ENCODE data around the gene KIFC3. TPM values are rescaled to one million over a fixed set of nuclear protein-coding genes. Genes with fewer than 3 reads are reported as not detected.
"Not testable (repeated sequence)": the region's sequence is repeated elsewhere in the genome, so short reads cannot be mapped to it uniquely, and the experiment has no call there.

KIFC3 gene
- total RNA-seq, 1 donor: 5.8 TPM

DNA sequence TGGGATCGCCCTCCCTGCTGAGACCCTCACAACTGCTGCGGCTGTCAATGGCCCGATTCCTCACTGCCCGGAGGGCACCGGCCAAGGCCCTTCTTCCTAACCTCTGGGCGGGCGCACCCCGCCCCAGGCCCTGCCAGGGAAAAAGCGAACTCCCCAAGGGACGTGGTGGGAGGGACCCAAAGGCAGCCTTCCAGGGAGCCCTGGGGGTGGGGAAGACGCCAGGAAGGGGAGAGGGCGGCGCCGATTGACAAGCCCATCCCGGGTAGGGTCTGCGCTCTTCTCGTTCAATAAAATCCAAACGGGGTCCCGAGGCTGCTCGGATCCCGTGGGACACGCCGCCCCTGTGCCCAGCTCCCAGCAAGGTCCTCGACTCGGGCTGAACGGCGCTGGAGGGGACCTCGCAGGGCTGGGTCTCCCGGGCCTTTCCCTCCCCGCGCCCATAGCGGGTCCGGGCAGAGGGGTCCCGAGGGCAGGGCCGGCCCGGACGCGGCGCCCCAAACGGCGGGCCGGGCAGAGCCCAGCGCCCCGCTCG is 416 bp downstream of the KIFC3 start:
- peaks cover 26% of the 10 kb centered on the region for H3K27me3 ChIP-seq (ENCODE audit: insufficient read depth, low read length)
- peaks cover 39% of the 10 kb centered on the region for H3K4me1 ChIP-seq (ENCODE audit: insufficient read depth, low read length)
- H3K9me3 ChIP-seq (ENCODE audit: low read depth, low read length): no peaks in the 10 kb centered on the region
- H3K4me3 ChIP-seq (ENCODE audit: low read length): peak overlapping the region; percentile 13

DNA sequence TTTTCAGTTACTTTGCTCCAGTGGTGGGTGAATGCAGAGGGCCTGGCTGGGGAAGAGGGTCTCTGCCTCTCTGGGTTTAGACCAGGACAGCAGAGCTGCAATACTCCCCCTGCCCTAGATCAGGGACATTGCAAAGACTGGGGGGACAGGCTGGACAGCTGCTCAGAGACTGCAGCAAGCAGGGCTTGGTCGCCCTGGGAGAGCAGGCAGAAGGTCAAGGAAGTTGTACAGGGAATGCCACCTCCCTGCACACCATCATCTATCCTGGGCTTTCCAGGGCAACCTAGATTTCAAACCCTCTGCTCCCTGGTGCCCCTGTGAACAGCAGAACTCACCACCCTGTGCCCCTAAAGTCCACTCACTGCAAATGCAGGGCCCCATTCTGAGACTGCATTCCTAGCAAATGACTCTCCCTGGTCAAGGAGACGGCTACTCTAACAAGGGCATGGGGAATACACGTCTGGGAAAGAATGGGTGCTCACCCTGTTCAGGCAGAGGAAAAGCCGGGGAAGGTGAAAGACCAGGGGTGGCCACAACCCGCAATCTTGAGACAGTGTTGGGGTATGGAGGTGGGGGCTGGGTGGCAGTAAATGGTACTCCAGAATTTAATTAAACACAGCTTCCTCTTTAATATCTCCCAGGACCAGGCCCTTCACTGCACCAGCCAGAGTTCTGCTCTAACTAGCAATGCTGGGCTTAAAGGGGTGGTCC is 1.0 kb downstream of the KIFC3 start:
- no peak overlapping the region for H3K4me3 ChIP-seq (ENCODE audit: low read length)
- H3K4me1 ChIP-seq (ENCODE audit: insufficient read depth, low read length): peaks cover 39% of the 10 kb centered on the region
- H3K9me3 ChIP-seq (ENCODE audit: low read depth, low read length): no peaks in the 10 kb centered on the region
- H3K27me3 ChIP-seq (ENCODE audit: insufficient read depth, low read length): peaks cover 26% of the 10 kb centered on the region

DNA sequence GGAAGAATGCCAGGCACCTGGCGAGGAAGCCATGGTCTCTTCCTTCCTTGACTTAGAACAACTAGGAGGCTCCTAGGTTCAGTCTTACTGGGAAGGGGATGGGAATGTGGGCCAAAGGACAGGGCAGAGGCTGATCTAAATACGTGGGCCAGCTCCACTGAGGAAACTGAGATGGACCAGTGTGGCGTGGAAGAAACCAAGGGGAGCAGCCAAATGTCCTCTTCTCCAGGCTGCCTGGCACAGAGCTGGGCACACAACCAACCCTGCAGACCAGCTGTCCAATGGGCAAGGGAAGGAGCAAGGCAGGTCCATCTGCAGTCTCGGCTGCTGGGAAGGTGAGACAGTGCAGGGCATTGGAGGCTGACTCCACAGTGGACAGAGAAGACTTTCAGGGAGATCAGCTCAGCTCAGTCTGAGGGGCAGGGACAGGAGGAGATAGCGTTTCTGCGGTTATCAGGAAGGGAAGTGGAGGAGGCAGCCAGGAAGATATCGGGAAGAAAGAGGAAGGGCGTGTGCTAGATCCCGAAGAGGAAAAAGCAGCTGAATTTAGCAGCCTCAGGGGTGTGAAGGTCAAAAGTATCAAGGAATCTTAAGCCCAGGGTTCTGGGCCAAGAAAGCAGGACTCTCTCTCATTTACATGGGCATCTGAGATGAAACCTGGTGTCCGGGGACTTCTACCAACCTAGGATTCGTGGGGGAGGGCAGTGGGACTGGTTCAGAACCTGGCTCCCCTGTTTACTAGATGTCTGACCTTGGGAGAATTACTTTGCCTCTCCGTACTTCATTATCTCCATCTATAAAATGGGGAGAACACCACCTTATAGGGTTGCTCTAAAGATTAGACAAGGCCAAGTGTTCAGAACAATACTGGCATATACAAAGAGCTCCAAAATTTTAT is 1.8 kb downstream of the KIFC3 start:
- H3K4me3 ChIP-seq (ENCODE audit: low read length): no peak overlapping the region
- H3K27me3 ChIP-seq (ENCODE audit: insufficient read depth, low read length): peaks cover 26% of the 10 kb centered on the region
- peaks cover 39% of the 10 kb centered on the region for H3K4me1 ChIP-seq (ENCODE audit: insufficient read depth, low read length)
- H3K9me3 ChIP-seq (ENCODE audit: low read depth, low read length): no peaks in the 10 kb centered on the region

DNA sequence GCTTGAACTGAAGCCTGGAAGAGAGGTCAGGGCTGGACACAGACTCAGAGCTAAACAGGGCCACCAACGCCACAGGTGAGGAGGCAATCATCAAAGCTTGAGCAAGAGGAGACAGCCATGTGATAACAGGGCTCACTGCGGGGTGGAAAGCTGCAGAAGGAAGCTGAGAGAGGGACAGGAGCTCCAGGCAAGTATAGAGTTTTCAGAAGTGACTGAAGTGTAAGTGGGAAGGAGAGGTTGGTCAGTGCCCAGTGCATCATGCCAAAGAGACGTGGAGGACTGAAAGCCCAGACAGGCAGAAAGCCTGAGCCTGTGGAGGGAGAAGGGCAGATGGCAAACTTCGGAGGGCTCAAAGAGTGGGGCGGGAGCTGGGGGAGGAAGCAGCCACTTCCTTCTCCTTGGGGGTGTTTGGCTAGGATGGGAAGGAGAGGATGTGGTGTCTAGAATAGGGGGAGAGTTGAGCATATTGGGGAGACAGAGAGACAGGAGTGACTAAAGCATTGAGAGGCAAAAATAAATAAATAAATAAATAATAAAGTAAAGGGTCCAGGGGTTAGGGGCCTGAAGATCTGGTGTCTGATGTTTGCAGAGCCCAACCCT is 2.6 kb downstream of the KIFC3 start:
- H3K4me1 ChIP-seq (ENCODE audit: insufficient read depth, low read length): peaks cover 39% of the 10 kb centered on the region
- H3K4me3 ChIP-seq (ENCODE audit: low read length): no peak overlapping the region
- peaks cover 26% of the 10 kb centered on the region for H3K27me3 ChIP-seq (ENCODE audit: insufficient read depth, low read length)
- H3K9me3 ChIP-seq (ENCODE audit: low read depth, low read length): no peaks in the 10 kb centered on the region

DNA sequence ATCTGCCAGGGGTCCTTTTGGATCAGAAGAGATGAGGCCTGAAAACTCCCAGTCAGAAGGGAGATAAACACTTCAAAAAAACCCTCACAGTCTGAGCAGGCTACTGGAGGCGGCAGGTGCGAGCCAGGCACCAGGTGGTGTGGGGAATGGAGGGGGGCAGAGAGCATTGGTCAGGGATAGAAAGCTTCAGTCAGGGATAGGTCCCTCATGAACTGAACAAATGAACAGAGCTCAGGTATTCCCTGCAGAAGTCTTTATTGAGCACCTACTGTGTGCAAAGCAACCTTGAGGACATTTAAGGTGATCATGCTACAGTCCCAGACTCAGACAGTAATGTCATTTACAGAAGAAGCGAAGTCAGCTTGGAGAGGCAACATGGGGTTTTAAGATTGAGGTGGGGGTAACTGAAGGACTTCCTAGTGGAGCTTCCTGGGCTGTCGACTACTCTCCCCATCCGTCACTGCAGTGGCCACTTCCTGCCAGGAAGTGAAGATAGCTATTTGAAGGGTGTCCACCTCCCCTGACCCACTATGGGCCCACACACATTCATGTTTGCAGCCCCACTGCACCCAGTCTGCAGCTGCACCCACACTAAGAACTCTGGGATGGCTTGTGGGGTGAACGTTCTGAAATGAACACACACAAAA is 3.2 kb downstream of the KIFC3 start:
- peaks cover 26% of the 10 kb centered on the region for H3K27me3 ChIP-seq (ENCODE audit: insufficient read depth, low read length)
- peaks cover 39% of the 10 kb centered on the region for H3K4me1 ChIP-seq (ENCODE audit: insufficient read depth, low read length)
- H3K9me3 ChIP-seq (ENCODE audit: low read depth, low read length): no peaks in the 10 kb centered on the region
- H3K4me3 ChIP-seq (ENCODE audit: low read length): no peak overlapping the region

DNA sequence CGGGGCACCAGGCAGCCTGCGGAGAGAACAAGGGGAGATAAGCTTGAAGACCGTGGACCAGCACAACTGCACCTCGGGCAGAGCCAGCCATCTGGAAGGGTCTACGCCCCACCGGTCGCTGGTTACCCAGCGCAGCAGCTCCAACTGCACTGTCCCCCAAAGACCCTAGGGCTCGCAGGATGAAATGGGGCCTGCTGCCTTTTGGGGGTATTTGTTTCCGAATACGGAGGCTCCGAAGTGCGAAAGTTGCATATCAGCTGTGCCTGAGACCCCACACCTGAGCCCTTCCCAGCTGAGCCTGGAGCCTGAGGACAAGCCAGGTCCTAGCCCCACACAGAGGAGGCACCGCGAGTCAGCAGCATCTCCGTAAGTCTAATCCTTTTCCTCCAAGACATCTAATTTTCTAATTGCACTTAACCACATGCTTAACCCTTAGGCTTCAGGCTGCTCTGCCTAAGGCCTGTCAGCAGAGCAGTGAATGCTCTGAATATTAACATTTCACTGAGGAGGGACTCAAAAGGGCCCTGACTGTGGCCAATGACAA is 4.0 kb downstream of the KIFC3 start:
- Histone ChIP-seq H3K4me3 (ENCODE audit: low read length) (no peak overlapping the region), H3K9me3 (ENCODE audit: low read depth, low read length) (no peaks in the 10 kb centered on the region), H3K27me3 (ENCODE audit: insufficient read depth, low read length) (peaks cover 21% of the 10 kb centered on the region)

DNA sequence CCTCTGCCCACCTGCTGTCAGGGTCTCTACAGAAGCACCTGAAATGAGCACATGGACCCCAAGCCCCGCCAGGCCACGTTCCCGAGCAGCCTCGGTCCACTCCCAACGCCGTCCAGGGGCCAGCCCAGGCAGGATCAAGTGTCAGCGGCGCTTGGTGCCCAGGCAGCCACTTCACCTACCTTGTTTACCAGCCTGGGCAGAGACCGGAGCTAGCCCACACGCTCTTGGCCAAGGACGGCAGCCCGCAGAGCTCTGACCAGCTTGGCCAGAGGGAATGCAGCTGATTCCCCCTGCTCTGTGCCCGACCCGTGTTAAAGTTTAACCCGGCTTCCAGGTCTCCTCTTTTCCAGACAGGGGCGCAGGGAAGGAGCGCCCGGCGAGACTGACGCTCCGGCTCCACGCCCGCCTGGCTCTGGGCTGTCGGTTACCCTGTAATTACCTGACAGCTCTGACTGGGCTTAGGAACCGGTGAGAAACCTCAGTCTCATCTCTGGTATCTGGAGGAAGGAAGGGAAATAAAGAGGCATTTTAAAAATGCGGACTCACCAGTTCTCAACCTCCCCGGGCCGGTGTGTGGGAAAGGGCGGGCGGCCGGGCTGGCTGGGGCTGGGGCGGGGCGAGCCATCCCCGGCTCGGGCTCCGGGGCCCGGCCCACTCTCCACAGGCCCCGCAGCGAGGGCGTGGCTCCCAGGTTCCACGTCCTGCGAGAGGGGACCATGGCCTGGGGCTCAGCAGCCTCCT is 4.6 kb downstream of the KIFC3 start:
- peaks cover 16% of the 10 kb centered on the region for H3K27me3 ChIP-seq (ENCODE audit: insufficient read depth, low read length)
- no peaks in the 10 kb centered on the region for H3K9me3 ChIP-seq (ENCODE audit: low read depth, low read length)
- H3K4me3 ChIP-seq (ENCODE audit: low read length): no peak overlapping the region
- H3K4me1 ChIP-seq (ENCODE audit: insufficient read depth, low read length): peaks cover 33% of the 10 kb centered on the region

More for the DNA sequence above, 4.0 kb downstream of the KIFC3 start:
- H3K4me1 ChIP-seq (ENCODE audit: insufficient read depth, low read length): peaks cover 39% of the 10 kb centered on the region

DNA sequence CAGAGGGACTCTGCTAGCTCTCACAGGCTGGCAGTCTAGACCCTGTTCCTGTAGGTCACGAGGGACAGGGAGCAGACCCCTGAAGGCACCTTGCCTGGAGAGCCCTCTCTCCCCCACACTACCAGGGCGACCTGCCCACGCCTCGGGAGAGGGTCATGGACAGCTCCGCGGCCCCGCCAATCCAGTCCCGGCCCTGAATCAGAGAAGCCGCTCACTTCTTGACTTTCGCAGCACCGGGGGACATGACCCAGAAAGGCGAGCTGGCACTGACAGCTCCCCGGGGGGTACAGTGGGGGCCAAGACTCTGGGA is 5.1 kb downstream of the KIFC3 start:
- H3K27me3 ChIP-seq (ENCODE audit: insufficient read depth, low read length): peaks cover 15% of the 10 kb centered on the region
- H3K4me1 ChIP-seq (ENCODE audit: insufficient read depth, low read length): peaks cover 29% of the 10 kb centered on the region
- H3K9me3 ChIP-seq (ENCODE audit: low read depth, low read length): no peaks in the 10 kb centered on the region
- no peak overlapping the region for H3K4me3 ChIP-seq (ENCODE audit: low read length)

DNA sequence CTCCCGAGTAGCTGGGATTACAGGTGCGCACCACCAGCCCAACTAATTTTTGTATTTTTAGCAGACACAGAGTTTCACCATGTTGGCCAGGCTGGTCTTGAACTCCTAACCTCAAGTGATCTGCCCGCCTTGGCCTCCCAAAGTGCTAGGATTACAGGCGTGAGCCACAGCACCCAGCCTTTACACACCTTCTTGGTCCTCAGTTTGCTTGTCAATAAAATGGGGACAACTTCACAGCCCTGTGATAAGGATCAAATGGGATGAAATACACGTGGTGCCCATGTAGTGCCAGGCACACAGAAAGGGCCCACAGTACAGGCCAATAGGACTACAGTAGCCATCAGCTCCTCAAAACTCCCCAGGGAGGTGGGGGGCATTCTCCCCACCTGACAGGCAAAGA is 6.3 kb downstream of the KIFC3 start:
- H3K9me3 ChIP-seq (ENCODE audit: low read depth, low read length); H3K27me3 ChIP-seq (ENCODE audit: insufficient read depth, low read length); H3K4me3 ChIP-seq (ENCODE audit: low read length): not testable (repeated sequence)
- peaks cover 18% of the 10 kb centered on the region for H3K4me1 ChIP-seq (ENCODE audit: insufficient read depth, low read length)

DNA sequence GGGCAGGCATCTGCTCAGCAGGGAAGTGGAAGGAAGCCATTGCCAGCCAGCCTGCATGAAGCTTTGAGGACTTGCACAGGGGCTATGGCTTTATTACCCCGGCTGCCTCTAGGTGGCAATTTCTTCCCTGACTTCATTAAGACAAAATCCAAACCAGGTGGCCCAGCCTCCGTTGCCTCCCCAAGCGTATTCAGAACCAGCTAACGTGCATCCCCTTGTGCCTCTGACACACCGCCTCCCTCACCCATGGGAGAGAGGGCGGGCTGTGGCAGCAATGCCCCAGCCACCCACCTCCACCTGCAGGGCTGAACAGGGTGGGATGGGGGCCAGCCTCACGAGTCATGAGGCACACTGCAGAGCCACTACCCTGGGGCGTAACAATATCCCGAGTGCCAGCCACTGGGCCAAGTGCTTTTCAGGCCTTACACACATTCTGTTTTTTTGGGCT is 6.8 kb downstream of the KIFC3 start:
- no peaks in the 10 kb centered on the region for H3K9me3 ChIP-seq (ENCODE audit: low read depth, low read length)
- H3K4me3 ChIP-seq (ENCODE audit: low read length): no peak overlapping the region
- H3K4me1 ChIP-seq (ENCODE audit: insufficient read depth, low read length): peaks cover 13% of the 10 kb centered on the region
- no peaks in the 10 kb centered on the region for H3K27me3 ChIP-seq (ENCODE audit: insufficient read depth, low read length)

DNA sequence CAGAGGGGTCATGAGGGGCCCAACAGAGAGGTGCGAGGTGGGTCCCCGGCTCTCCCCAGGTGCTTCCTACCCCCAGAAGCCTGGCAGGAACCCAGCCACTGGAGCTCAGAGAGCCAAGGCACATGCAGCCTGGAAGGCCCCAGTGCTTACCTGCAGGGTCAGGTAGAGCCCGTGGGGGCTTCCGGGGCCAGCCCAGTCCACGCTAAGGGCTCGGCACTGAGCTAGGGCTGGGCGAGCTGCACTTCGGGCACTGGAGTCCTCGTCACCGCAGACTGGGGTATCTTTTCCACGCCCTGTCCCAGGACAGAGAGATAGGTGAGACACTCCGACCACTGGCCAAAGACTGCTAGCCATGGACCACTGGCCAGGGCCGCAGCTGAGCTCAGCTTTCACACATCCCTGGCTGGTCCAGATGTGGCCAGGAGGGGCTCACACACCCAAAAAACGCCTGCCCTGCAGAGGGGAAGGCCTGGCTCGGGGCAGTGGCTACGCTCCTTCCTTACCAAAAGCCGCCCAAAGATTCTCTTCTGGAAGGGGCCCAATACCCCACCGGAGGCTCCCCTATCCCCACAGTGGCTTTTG is 7.4 kb downstream of the KIFC3 start:
- no peak overlapping the region for H3K4me3 ChIP-seq (ENCODE audit: low read length)
- H3K27me3 ChIP-seq (ENCODE audit: insufficient read depth, low read length): no peaks in the 10 kb centered on the region

DNA sequence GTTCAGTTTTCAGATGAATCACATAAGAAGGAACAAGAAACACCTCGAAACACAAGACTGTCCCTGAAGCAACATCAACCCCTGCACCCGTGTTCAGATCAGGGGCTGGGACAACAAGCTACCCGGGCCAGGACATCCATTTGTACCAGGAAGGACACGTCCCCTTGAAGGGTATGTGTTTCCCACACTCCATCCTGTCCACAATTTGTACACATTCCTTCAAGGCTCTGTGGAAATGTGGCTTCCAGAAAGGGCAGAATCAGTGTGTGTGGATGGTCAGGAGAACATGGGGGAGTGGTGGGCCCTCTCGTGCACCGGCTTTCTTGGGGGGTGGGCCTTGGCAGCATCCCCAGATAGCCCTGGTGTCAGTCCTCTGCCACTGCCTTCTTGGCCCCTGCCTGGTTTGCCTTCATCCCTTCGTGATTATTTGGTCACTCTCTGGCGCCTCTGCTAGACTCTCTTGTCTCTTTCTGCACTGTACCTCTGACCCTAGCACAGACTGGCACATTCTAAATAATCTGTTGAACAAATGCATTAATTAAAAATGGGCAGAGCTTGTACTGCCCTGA is 10.3 kb downstream of the KIFC3 start:
- H3K4me1 ChIP-seq (ENCODE audit: insufficient read depth, low read length): no peaks in the 10 kb centered on the region
- no peaks in the 10 kb centered on the region for H3K9me3 ChIP-seq (ENCODE audit: low read depth, low read length)
- H3K27me3 ChIP-seq (ENCODE audit: insufficient read depth, low read length): no peaks in the 10 kb centered on the region
- H3K4me3 ChIP-seq (ENCODE audit: low read length): no peak overlapping the region

More for the DNA sequence above, 7.4 kb downstream of the KIFC3 start:
- H3K9me3 ChIP-seq (ENCODE audit: low read depth, low read length): no peaks in the 10 kb centered on the region
- H3K4me1 ChIP-seq (ENCODE audit: insufficient read depth, low read length): peaks cover 7% of the 10 kb centered on the region

DNA sequence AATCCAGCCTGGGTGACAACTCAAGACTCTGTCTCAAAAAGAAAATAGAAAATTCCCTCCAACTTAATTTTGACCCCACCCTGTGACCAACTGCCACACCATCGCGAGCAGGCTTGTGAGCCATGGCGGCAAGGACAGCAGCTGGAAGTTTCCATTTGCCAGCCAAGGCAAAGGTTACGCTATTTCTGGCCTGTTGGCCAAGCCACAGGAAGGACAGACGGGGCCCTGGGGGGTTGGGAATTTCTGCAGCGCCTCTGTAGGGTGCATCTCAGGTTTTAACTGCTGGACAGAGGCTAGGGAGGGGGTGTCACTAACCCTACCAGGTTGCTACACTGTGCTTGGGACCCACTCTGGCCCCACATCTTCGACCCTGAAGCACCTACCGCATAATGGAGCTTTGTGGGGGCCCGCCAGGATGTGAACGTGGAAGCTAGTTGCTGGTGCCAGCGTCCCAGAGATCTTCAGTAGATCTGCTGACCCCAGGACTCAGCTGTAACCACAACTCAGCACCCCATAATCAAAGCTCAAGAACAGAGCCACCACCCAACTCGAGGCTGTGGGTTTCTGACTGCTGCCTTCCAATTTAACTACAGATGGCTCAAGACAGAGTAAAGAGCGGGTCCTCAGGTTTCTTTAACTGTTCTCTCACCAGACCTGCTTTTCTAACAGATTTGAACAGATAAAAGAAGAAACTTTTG is 10.9 kb downstream of the KIFC3 start:
- Histone ChIP-seq H3K27me3 (ENCODE audit: insufficient read depth, low read length) (no peaks in the 10 kb centered on the region), H3K4me3 (ENCODE audit: low read length) (no peak overlapping the region), H3K4me1 (ENCODE audit: insufficient read depth, low read length) (no peaks in the 10 kb centered on the region), H3K9me3 (ENCODE audit: low read depth, low read length) (no peaks in the 10 kb centered on the region)
